ENCODE measurements around the gene NEK5. TPM values are rescaled to one million over a fixed set of nuclear protein-coding genes. Genes with fewer than 3 reads are reported as not detected.

The NEK5 gene
- polyA plus RNA-seq, 3 donors: 0.07 TPM; not detected in 2

DNA sequence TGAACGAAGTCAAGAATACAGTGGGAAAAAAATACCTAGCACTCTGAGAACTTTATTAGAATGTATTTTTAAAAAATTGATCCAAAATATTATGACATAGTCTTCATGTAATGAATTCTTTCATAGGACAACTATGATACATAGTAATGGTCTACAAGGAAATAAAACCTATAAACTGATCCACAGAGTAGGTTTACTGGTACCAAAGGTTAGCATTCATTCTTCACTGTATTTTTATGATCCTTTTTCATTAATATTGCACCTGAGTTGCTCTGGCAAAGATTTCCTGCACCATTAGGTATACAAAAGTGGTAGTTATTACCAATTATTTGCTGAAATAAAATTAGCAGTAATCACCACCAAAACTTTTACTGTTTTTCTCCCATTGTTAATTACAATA, 26.3 kb upstream of the NEK5 start:
- no peak for DNase-seq
- Mint-ChIP-seq H3K4me1 (peaks cover 32% of the 10 kb centered on the region), H3K27ac (no peak overlapping the region), H3K9me3 (peaks cover 0 to 2% (median 0%) of the 10 kb centered on the region in 7 donors), H3K36me3 (peaks cover 30 to 44% of the 10 kb centered on the region in 2 donors), H3K4me3 (no peak overlapping the region), H3K27me3 (ENCODE audit: low read depth in 3 of 3) (peaks cover 0 to 7% (median 6%) of the 10 kb centered on the region in 3 donors)
- Histone ChIP-seq H3K27me3 (ENCODE audit: control insufficient read depth in 2 of 2, insufficient read depth in 2 of 2, low read length in 2 of 2) (peaks cover 0 to 4% of the 10 kb centered on the region in 2 donors), H2AFZ (ENCODE audit: insufficient read depth, low read depth, low read length, poor library complexity, severe bottlenecking) (no peak overlapping the region), H3K36me3 (replicated peaks in 1 of 2; ENCODE audit: control insufficient read depth in 1 of 2, insufficient read depth in 2 of 2, low read length in 2 of 2) (peaks cover 20 to 48% of the 10 kb centered on the region in 2 donors), H3K9me3 (replicated peaks in 1 of 2; ENCODE audit: control insufficient read depth in 1 of 2, insufficient read depth in 1 of 2, low read length in 2 of 2) (no peaks in the 10 kb centered on the region), H3K4me1 (ENCODE audit: control insufficient read depth in 1 of 2, insufficient read depth in 2 of 2, low read length in 2 of 2) (peaks cover 11 to 18% of the 10 kb centered on the region in 2 donors), H3K9ac (ENCODE audit: insufficient read depth, low read length, poor library complexity, severe bottlenecking) (no peak overlapping the region), H3K27ac (ENCODE audit: low read depth in 1 of 2, low read length in 2 of 2) (no peak overlapping the region), H3K4me2 (replicated peaks; ENCODE audit: extremely low read depth, low read length, poor library complexity, severe bottlenecking) (no peak overlapping the region), H3K4me3 (replicated peaks in 1 of 3; ENCODE audit: low read depth in 2 of 3, low read length in 3 of 3) (no peak overlapping the region), H4K20me1 (ENCODE audit: insufficient read depth, low read length) (no peaks in the 10 kb centered on the region), H3K79me2 (ENCODE audit: insufficient read depth, low read length) (no peaks in the 10 kb centered on the region)
- intact Hi-C loops (cut with micrococcal nuclease): no loop called here
- TF ChIP-seq, protein P1, sequence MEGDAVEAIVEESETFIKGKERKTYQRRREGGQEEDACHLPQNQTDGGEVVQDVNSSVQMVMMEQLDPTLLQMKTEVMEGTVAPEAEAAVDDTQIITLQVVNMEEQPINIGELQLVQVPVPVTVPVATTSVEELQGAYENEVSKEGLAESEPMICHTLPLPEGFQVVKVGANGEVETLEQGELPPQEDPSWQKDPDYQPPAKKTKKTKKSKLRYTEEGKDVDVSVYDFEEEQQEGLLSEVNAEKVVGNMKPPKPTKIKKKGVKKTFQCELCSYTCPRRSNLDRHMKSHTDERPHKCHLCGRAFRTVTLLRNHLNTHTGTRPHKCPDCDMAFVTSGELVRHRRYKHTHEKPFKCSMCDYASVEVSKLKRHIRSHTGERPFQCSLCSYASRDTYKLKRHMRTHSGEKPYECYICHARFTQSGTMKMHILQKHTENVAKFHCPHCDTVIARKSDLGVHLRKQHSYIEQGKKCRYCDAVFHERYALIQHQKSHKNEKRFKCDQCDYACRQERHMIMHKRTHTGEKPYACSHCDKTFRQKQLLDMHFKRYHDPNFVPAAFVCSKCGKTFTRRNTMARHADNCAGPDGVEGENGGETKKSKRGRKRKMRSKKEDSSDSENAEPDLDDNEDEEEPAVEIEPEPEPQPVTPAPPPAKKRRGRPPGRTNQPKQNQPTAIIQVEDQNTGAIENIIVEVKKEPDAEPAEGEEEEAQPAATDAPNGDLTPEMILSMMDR (IDR thresholded peaks at IDR 0.05): no peak
- no CpG with 5 or more reads among the region's 1 CpG for WGBS (ENCODE audit: insufficient coverage)

DNA sequence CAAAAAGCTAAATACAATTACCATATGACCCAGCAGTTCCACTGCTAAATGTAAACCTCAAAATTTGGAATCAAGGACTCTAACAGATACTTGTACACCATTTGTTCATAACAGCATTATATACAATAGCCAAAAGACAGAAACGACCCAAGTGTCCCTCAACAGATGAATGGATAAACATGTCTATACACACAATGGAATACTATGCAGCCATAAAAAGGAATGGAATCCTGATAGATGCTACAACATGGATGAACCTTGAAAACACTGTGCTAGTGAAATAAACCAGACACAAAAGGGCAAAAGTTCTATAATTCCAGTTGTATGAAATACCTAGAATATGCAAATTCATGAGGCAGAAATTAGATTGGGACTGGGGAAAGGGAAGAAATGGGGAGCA, 18.4 kb upstream of the NEK5 start:
- H3K27me3 Mint-ChIP-seq (ENCODE audit: low read depth in 3 of 3): peaks cover 0 to 2% (median 0%) of the 10 kb centered on the region in 3 donors
- intact Hi-C loops (cut with micrococcal nuclease): no loop called here
- peaks cover 0 to 4% (median 0%) of the 10 kb centered on the region in 7 donors for H3K9me3 Mint-ChIP-seq
- H3K9me3 ChIP-seq (replicated peaks in 1 of 2; ENCODE audit: control insufficient read depth in 1 of 2, insufficient read depth in 1 of 2, low read length in 2 of 2): no peaks in the 10 kb centered on the region
- H2AFZ ChIP-seq (ENCODE audit: insufficient read depth, low read depth, low read length, poor library complexity, severe bottlenecking): no peak overlapping the region
- no peak overlapping the region for H3K27ac Mint-ChIP-seq
- peaks cover 38 to 89% of the 10 kb centered on the region in 2 donors for H3K36me3 ChIP-seq (replicated peaks in 1 of 2; ENCODE audit: control insufficient read depth in 1 of 2, insufficient read depth in 2 of 2, low read length in 2 of 2)
- TF ChIP-seq, protein P1 (IDR thresholded peaks at IDR 0.05): no peak
- no peak overlapping the region for H3K4me3 Mint-ChIP-seq
- H3K27ac ChIP-seq (ENCODE audit: low read depth in 1 of 2, low read length in 2 of 2): no peak overlapping the region
- H3K4me3 ChIP-seq (replicated peaks in 1 of 3; ENCODE audit: low read depth in 2 of 3, low read length in 3 of 3): no peak overlapping the region
- no peaks in the 10 kb centered on the region for H4K20me1 ChIP-seq (ENCODE audit: insufficient read depth, low read length)
- no peak for DNase-seq
- no peak overlapping the region for H3K4me2 ChIP-seq (replicated peaks; ENCODE audit: extremely low read depth, low read length, poor library complexity, severe bottlenecking)
- H3K79me2 ChIP-seq (ENCODE audit: insufficient read depth, low read length): no peaks in the 10 kb centered on the region
- no peak overlapping the region for H3K9ac ChIP-seq (ENCODE audit: insufficient read depth, low read length, poor library complexity, severe bottlenecking)
- H3K36me3 Mint-ChIP-seq: peaks cover 53 to 69% of the 10 kb centered on the region in 2 donors
- no peaks in the 10 kb centered on the region for H3K27me3 ChIP-seq (ENCODE audit: control insufficient read depth in 2 of 2, insufficient read depth in 2 of 2, low read length in 2 of 2)
- 100% methylated on average over 1 of the region's 1 CpG for WGBS (ENCODE audit: insufficient coverage)
- no peaks in the 10 kb centered on the region for H3K4me1 ChIP-seq (ENCODE audit: control insufficient read depth in 1 of 2, insufficient read depth in 2 of 2, low read length in 2 of 2)
- H3K4me1 Mint-ChIP-seq: no peaks in the 10 kb centered on the region
